Thymus (tissue), 11 donors: ENCODE measurements around the gene CLSTN2. TPM values are rescaled to one million over a fixed set of nuclear protein-coding genes. Genes with fewer than 3 reads are reported as not detected.

Experiments used
- DNase-seq, 9 donors: peaks; one replicate each; pipeline ENCODE4 v3.0.0-alpha.2; 2013; ENCODE audit warnings: low spot score in 9 of 9, low read depth in 6 of 9, missing footprints in 1 of 9
- H3K27ac ChIP-seq, 2 donors: one replicate each; pipeline ENCODE4 v1.5.1; 2013; ENCODE audit warnings: control low read depth in 1 of 2, low read depth in 1 of 2, low read length in 1 of 2, mild to moderate bottlenecking in 1 of 2, moderate library complexity in 1 of 2
- H3K27me3 ChIP-seq, 2 donors: one replicate each; pipeline ENCODE4 v1.5.1; 2013; ENCODE audit warnings: low read length in 1 of 2; ENCODE audit not compliant: control insufficient read depth in 2 of 2, insufficient read depth in 1 of 2
- H3K36me3 ChIP-seq, 2 donors: one replicate each; pipeline ENCODE4 v1.5.1; 2013; ENCODE audit warnings: low read length in 1 of 2, mild to moderate bottlenecking in 1 of 2, moderate library complexity in 1 of 2; ENCODE audit not compliant: control insufficient read depth in 2 of 2, insufficient read depth in 2 of 2
- H3K4me1 ChIP-seq, 2 donors: one replicate each; pipeline ENCODE4 v1.5.1; 2013; ENCODE audit warnings: low read length in 2 of 2; ENCODE audit not compliant: control insufficient read depth in 2 of 2, insufficient read depth in 2 of 2
- H3K4me3 ChIP-seq, 2 donors: one replicate each; pipeline ENCODE4 v1.5.1; 2013; ENCODE audit warnings: low read length in 2 of 2, control low read depth in 1 of 2, mild to moderate bottlenecking in 1 of 2
- H3K9me3 ChIP-seq, 2 donors: one replicate each; pipeline ENCODE4 v1.5.1; 2013; ENCODE audit warnings: low read length in 1 of 2, mild to moderate bottlenecking in 1 of 2; ENCODE audit not compliant: control insufficient read depth in 2 of 2, insufficient read depth in 1 of 2
- WGBS: extraction: QIAGEN DNeasy Blood & Tissue Kit; methylation state at CpG from one replicate; pipeline ENCODE4 v1.1.7; 2013; 5-methylcytosine and 5-hydroxymethylcytosine counted together
- polyA plus RNA-seq: library from polyadenylated mRNA; stranded (reverse); fragments of 200-250 nt; gene quantifications from one replicate; pipeline ENCODE4 v1.2.3, GENCODE V29; 2013
- total RNA-seq: library from RNA; stranded (reverse); fragments of 120-200 nt; gene quantifications from one replicate; pipeline ENCODE4 v1.2.4, GENCODE V29; 2013
- donor health status: healthy.

The CLSTN2 gene
- total and polyA plus RNA-seq, 2 donors, result 0.25 to 0.61 TPM

GRCh38 chr3:140434261-140434905 is 499.4 kb downstream of the CLSTN2 start:
- no peaks in the 10 kb centered on the region for H3K27me3 ChIP-seq
- WGBS, result 81% methylated on average over 5 of the region's 5 CpGs
- no peaks in the 10 kb centered on the region for H3K9me3 ChIP-seq
- H3K4me3 ChIP-seq, result no peak overlapping the region
- H3K27ac ChIP-seq, result no peak overlapping the region
- no peak for DNase-seq
- no peaks in the 10 kb centered on the region for H3K36me3 ChIP-seq
- no peaks in the 10 kb centered on the region for H3K4me1 ChIP-seq

DNA sequence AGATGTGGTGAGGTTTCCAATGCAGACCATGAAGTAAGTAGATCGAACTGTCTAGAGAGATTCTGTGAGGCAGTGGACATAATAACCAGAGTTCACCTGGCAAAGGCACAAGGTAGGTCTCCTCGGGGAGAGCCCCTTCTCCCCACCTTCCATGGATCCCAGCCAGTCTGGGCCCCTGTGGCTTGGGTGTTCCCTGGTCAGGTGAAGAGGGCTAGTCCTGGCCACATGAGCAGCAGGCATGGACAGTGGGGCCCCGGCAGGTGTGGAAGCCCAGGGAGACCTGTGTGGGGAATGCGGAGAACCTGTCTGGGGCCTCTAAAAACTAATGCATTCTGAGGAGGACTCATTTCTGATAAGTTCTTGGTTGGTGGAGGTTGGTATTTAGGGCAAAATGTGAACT is 501.4 kb downstream of the CLSTN2 start:
- H3K27ac ChIP-seq, result no peak overlapping the region
- no peaks in the 10 kb centered on the region for H3K4me1 ChIP-seq
- DNase-seq, result no peak
- H3K27me3 ChIP-seq, result no peaks in the 10 kb centered on the region
- no peaks in the 10 kb centered on the region for H3K36me3 ChIP-seq
- WGBS, result 98% methylated on average over 4 of the region's 4 CpGs
- H3K9me3 ChIP-seq, result no peaks in the 10 kb centered on the region
- H3K4me3 ChIP-seq, result no peak overlapping the region

GRCh38 chr3:140438736-140439470 is 503.9 kb downstream of the CLSTN2 start:
- Histone ChIP-seq H3K4me1 (no peaks in the 10 kb centered on the region), H3K36me3 (no peaks in the 10 kb centered on the region), H3K27ac (no peak overlapping the region), H3K4me3 (no peak overlapping the region), H3K9me3 (no peaks in the 10 kb centered on the region), H3K27me3 (no peaks in the 10 kb centered on the region)
- no peak for DNase-seq
- 84% methylated on average over 6 of the region's 6 CpGs for WGBS

- Histone ChIP-seq H3K4me3 (no peak overlapping the region), H3K9me3 (no peaks in the 10 kb centered on the region), H3K4me1 (no peaks in the 10 kb centered on the region), H3K36me3 (no peaks in the 10 kb centered on the region), H3K27me3 (no peaks in the 10 kb centered on the region), H3K27ac (no peak overlapping the region)
- DNase-seq, result no peak
- WGBS, result 91% methylated on average over 5 of the region's 5 CpGs
These were observed 504.5 kb downstream of the CLSTN2 start for GRCh38 chr3:140439527-140439926.

DNA sequence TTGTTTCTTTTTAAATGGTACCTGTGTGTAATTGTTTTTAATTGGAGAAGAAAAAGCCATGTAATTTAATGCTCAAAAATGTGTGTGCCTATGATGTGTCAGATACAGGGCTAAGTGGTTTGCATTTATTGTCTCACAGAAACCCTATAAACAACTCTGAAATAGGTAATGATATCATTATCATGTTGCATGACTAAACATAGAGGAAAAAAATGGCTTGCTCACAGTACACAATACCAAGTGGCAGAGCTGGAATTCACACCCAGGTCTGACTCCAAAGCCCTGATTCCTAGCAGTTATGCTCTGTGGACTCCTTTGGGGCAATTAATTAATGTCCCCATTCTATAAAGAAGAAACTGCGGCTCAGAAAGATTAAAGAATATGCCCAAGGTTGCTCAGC is 505.5 kb downstream of the CLSTN2 start:
- H3K27me3 ChIP-seq, result no peaks in the 10 kb centered on the region
- no peaks in the 10 kb centered on the region for H3K9me3 ChIP-seq
- WGBS, result 96% methylated on average over 1 of the region's 1 CpG
- no peak overlapping the region for H3K27ac ChIP-seq
- DNase-seq, result no peak
- no peaks in the 10 kb centered on the region for H3K4me1 ChIP-seq
- H3K4me3 ChIP-seq, result no peak overlapping the region
- H3K36me3 ChIP-seq, result no peaks in the 10 kb centered on the region

- no peaks in the 10 kb centered on the region for H3K9me3 ChIP-seq
- no peaks in the 10 kb centered on the region for H3K4me1 ChIP-seq
- DNase-seq, result no peak
- H3K36me3 ChIP-seq, result no peaks in the 10 kb centered on the region
- no peak overlapping the region for H3K4me3 ChIP-seq
- H3K27me3 ChIP-seq, result no peaks in the 10 kb centered on the region
- H3K27ac ChIP-seq, result no peak overlapping the region
- 80% methylated on average over 2 of the region's 2 CpGs for WGBS
These were observed 506.0 kb downstream of the CLSTN2 start for GRCh38 chr3:140441006-140441405.

- 83% methylated on average over 2 of the region's 2 CpGs for WGBS
- no peak overlapping the region for H3K27ac ChIP-seq
These were observed 507.6 kb downstream of the CLSTN2 start for GRCh38 chr3:140442621-140443020.

DNA sequence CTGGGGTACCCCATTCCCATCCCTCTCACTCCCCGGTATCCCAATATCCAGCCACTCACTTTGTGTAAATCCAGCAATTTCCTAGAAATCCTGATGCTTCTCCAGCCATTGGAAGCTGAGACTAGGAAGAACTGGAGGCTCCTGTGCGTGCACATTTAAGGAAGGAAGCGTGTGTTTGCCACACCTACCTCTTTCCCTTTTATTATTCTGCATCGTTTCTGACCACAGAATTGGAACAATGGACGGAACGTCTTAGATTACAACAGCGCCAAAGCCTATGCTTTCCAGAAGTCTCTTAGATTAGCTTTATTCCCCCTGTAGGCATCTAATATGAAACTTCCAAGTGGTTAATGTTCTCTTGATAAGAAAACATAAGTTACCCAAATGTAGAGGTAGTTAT is 508.1 kb downstream of the CLSTN2 start:
- no peaks in the 10 kb centered on the region for H3K27me3 ChIP-seq
- H3K4me3 ChIP-seq, result no peak overlapping the region
- H3K36me3 ChIP-seq, result no peaks in the 10 kb centered on the region
- no peak overlapping the region for H3K27ac ChIP-seq
- no peak for DNase-seq
- H3K4me1 ChIP-seq, result no peaks in the 10 kb centered on the region
- WGBS, result 31% methylated on average over 7 of the region's 7 CpGs
- H3K9me3 ChIP-seq, result no peaks in the 10 kb centered on the region

More at GRCh38 chr3:140442621-140443020, 507.6 kb downstream of the CLSTN2 start:
- DNase-seq, result no peak
- Histone ChIP-seq H3K27me3 (no peaks in the 10 kb centered on the region), H3K4me3 (no peak overlapping the region), H3K36me3 (no peaks in the 10 kb centered on the region), H3K4me1 (no peaks in the 10 kb centered on the region), H3K9me3 (no peaks in the 10 kb centered on the region)

GRCh38 chr3:140443806-140444205 is 508.8 kb downstream of the CLSTN2 start:
- DNase-seq, result no peak

More at GRCh38 chr3:140443806-140444205, 508.8 kb downstream of the CLSTN2 start:
- no peaks in the 10 kb centered on the region for H3K36me3 ChIP-seq
- no peak overlapping the region for H3K4me3 ChIP-seq
- H3K4me1 ChIP-seq, result no peaks in the 10 kb centered on the region
- H3K27ac ChIP-seq, result no peak overlapping the region
- H3K27me3 ChIP-seq, result no peaks in the 10 kb centered on the region
- WGBS, result 75% methylated on average over 3 of the region's 3 CpGs
- no peaks in the 10 kb centered on the region for H3K9me3 ChIP-seq
